COLO668 (cell line): ENCODE results near the gene PEX10.
A peak's percentile ranks its signal among the peaks of the same experiment; 100 is the strongest.

Experiments
- DNase-seq: peaks from one replicate; lab custom pipeline; 2025; ENCODE audit not compliant: unreplicated experiment; lab: John Stamatoyannopoulos, UW

Gene PEX10

GRCh38 chr1:2426540-2426939 lies 14.2 kb upstream of the PEX10 start:
- no peak for DNase-seq

GRCh38 chr1:2425892-2426291 lies 13.5 kb upstream of the PEX10 start:
- no peak for DNase-seq

GRCh38 chr1:2422523-2422922 lies 10.2 kb upstream of the PEX10 start:
- DNase-seq = no peak

GRCh38 chr1:2419416-2419815 lies 7.1 kb upstream of the PEX10 start:
- DNase-seq = no peak

GRCh38 chr1:2418791-2419320 lies 6.5 kb upstream of the PEX10 start:
- DNase-seq = no peak

GRCh38 chr1:2417833-2418225 lies 5.5 kb upstream of the PEX10 start:
- DNase-seq = no peak

- no peak for DNase-seq
These were observed 4.9 kb upstream of the PEX10 start for GRCh38 chr1:2417083-2417832.

- peak; percentile 72 for DNase-seq
These were observed 4.0 kb upstream of the PEX10 start for GRCh38 chr1:2416403-2416802.

- peak; percentile 90 for DNase-seq
These were observed 3.4 kb upstream of the PEX10 start for GRCh38 chr1:2415801-2416208.

- peak; percentile 63 for DNase-seq
These were observed 3.0 kb upstream of the PEX10 start for GRCh38 chr1:2415337-2415736.

- DNase-seq = peak; percentile 86
These were observed 2.1 kb upstream of the PEX10 start for GRCh38 chr1:2414297-2414958.

- peak; percentile 60 for DNase-seq
These were observed 1.3 kb upstream of the PEX10 start for GRCh38 chr1:2413495-2414296.

- peak; percentile 91 for DNase-seq
These were observed 570 bp upstream of the PEX10 start for GRCh38 chr1:2412773-2413494.

- peak; percentile 73 for DNase-seq
These were observed 466 bp downstream of the PEX10 start for GRCh38 chr1:2411801-2412394.

GRCh38 chr1:2409745-2410144 lies 2.6 kb downstream of the PEX10 start:
- DNase-seq = no peak

- DNase-seq = no peak
These were observed 3.5 kb downstream of the PEX10 start for GRCh38 chr1:2408859-2409276.

GRCh38 chr1:2408456-2408855 lies 3.9 kb downstream of the PEX10 start:
- no peak for DNase-seq

GRCh38 chr1:2407991-2408275 lies 4.4 kb downstream of the PEX10 start:
- DNase-seq = no peak

- DNase-seq = no peak
These were observed 5.0 kb downstream of the PEX10 start for GRCh38 chr1:2407166-2407990.
